ENCODE data around the gene ARL2.

- no peak for TF ChIP-seq CTCF (IDR thresholded peaks at IDR 0.05)
- TF ChIP-seq POLR2A (IDR thresholded peaks at IDR 0.05): no peak
Measured at GRCh38 chr11:64996327-64996709, 17.6 kb upstream of the ARL2 start.
